ENCODE data around the gene PDLIM1. TPM values are rescaled to one million over a fixed set of nuclear protein-coding genes. Genes with fewer than 3 reads are reported as not detected.
A peak's percentile ranks its signal among the peaks of the same experiment; 100 is the strongest.

PDLIM1 gene
- total and polyA plus RNA-seq, 8 donors: 41.7 to 289 (median 182) TPM

DNA sequence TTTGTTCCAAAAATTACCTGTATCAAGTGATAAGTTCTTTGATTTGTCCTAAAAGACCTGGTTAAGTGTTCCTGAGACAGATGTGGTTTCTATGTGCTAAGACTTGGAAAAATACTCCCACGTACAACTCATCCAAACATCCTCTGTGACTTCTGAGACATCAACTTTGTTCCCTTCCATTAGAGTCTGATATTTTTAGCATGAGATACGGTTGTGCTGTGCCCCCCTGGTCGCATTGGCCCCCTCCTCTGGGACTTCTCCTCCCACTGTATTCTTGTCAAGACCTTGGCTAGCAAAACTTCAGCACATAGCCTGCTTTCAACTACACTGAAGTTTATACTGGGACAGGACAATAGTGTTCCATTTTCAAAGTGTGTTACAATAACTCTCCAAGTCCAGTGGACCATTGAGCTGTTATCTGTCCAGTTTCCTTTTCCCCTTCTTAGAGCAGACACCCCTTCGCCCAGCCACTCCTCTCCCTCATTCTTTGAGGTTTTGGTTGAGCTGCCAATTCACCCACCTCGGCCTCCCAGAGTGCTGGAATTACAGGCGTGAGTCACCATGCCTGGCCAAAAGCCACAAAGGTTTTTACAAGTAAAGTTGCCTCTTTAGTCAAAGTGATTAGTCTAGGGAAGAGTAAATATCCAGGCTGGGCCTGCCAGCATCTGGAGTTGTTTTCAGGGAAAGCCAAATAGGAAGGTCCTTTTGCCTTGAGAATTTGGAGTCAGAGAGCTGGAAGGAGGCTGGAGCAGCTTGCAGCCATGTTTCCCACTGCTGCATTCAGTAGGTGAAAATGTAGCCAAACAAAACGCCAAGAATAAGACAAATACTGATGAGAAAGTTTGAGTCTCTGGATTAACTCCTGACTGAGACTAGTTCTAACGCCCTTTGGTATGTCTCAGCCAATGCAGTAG lies 17.8 kb upstream of the PDLIM1 start:
- Histone ChIP-seq H3K27me3 (no peaks in the 10 kb centered on the region), H3K36me3 (peaks cover 5 to 14% (median 6%) of the 10 kb centered on the region in 4 donors), H3K4me1 (peaks cover 34 to 84% (median 56%) of the 10 kb centered on the region in 4 donors), H3K27ac (peak overlapping the region; percentile 47 to 84 (median 81)), H3K9me3 (no peaks in the 10 kb centered on the region), H3K4me3 (no peak overlapping the region)
- 18 to 35% (median 20%) methylated on average over 8 of the region's 8 CpGs for WGBS, 5 donors
- DNase-seq: peak; percentile 78 to 94
- no peak for TF ChIP-seq EP300 (IDR thresholded peaks at IDR 0.05)
- TF ChIP-seq POLR2AphosphoS5 (IDR thresholded peaks at IDR 0.05): peak; percentile 24 to 92 (median 71)
- intact Hi-C loops (cut with DNase I; ENCODE audit: low total_unique reads): no loop called here

DNA sequence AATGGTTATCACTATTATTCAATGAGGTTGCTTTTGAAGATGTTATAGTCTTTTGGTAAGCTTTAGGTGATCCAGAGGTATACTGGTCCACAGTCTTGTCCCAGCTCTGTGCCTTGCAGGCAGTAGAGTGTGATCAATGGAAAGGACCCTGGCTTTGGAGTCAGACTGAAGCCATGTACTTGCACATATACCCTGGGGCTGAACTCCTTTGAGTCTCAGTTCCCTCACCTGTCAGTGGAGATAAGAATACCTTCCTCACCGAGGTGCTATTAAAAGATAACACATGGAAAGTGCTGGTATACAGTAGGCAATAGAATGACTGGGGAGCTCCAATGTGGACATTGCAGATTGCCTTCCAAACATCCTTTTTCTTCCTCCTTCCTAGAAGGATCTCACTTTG lies 16.0 kb upstream of the PDLIM1 start:
- intact Hi-C loops (cut with DNase I; ENCODE audit: low total_unique reads): no loop called here
- H3K9me3 ChIP-seq: no peaks in the 10 kb centered on the region
- TF ChIP-seq, protein P1, sequence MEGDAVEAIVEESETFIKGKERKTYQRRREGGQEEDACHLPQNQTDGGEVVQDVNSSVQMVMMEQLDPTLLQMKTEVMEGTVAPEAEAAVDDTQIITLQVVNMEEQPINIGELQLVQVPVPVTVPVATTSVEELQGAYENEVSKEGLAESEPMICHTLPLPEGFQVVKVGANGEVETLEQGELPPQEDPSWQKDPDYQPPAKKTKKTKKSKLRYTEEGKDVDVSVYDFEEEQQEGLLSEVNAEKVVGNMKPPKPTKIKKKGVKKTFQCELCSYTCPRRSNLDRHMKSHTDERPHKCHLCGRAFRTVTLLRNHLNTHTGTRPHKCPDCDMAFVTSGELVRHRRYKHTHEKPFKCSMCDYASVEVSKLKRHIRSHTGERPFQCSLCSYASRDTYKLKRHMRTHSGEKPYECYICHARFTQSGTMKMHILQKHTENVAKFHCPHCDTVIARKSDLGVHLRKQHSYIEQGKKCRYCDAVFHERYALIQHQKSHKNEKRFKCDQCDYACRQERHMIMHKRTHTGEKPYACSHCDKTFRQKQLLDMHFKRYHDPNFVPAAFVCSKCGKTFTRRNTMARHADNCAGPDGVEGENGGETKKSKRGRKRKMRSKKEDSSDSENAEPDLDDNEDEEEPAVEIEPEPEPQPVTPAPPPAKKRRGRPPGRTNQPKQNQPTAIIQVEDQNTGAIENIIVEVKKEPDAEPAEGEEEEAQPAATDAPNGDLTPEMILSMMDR (IDR thresholded peaks at IDR 0.05): no peak
- TF ChIP-seq EP300 (IDR thresholded peaks at IDR 0.05): no peak
- no peak for TF ChIP-seq POLR2A (IDR thresholded peaks at IDR 0.05)
- TF ChIP-seq POLR2AphosphoS5 (IDR thresholded peaks at IDR 0.05): no peak
- WGBS, 5 donors: 32 to 60% (median 44%) methylated on average over 1 of the region's 1 CpG
- no peaks in the 10 kb centered on the region for H3K27me3 ChIP-seq
- H3K4me1 ChIP-seq: peaks cover 23 to 68% (median 41%) of the 10 kb centered on the region in 4 donors
- H3K36me3 ChIP-seq: no peaks in the 10 kb centered on the region
- H3K27ac ChIP-seq: no peak overlapping the region
- no peak overlapping the region for H3K4me3 ChIP-seq
- DNase-seq: no peak

DNA sequence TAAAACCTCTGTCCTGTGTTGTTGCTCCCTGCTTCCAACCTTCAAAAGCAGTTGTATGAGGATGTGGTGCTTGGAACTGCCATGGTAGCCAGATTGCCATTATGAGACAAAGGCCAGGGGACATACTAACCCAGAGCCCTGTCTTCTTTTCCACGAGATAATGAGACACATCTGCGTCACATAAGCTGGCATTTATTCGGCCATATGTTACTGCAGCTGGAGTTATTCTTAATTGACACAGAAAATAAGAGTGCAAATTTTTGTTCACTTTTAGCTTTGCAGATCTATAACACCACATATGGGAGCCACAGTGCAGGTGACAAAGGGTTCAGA lies 15.5 kb upstream of the PDLIM1 start:
- no peak for TF ChIP-seq EP300 (IDR thresholded peaks at IDR 0.05)
- TF ChIP-seq, protein P1 (IDR thresholded peaks at IDR 0.05): no peak
- no peak for TF ChIP-seq POLR2A (IDR thresholded peaks at IDR 0.05)
- TF ChIP-seq POLR2AphosphoS5 (IDR thresholded peaks at IDR 0.05): no peak
- WGBS, 5 donors: 57 to 76% (median 60%) methylated on average over 3 of the region's 3 CpGs
- H3K27ac ChIP-seq: peak overlapping the region in 3 of 5 donors; percentile 37 to 54 (median 51)
- no peak for DNase-seq
- intact Hi-C loops (cut with DNase I; ENCODE audit: low total_unique reads): no loop called here
- H3K36me3 ChIP-seq: no peaks in the 10 kb centered on the region
- H3K9me3 ChIP-seq: no peaks in the 10 kb centered on the region
- H3K4me3 ChIP-seq: no peak overlapping the region
- no peaks in the 10 kb centered on the region for H3K27me3 ChIP-seq
- peaks cover 23 to 64% (median 38%) of the 10 kb centered on the region in 4 donors for H3K4me1 ChIP-seq

DNA sequence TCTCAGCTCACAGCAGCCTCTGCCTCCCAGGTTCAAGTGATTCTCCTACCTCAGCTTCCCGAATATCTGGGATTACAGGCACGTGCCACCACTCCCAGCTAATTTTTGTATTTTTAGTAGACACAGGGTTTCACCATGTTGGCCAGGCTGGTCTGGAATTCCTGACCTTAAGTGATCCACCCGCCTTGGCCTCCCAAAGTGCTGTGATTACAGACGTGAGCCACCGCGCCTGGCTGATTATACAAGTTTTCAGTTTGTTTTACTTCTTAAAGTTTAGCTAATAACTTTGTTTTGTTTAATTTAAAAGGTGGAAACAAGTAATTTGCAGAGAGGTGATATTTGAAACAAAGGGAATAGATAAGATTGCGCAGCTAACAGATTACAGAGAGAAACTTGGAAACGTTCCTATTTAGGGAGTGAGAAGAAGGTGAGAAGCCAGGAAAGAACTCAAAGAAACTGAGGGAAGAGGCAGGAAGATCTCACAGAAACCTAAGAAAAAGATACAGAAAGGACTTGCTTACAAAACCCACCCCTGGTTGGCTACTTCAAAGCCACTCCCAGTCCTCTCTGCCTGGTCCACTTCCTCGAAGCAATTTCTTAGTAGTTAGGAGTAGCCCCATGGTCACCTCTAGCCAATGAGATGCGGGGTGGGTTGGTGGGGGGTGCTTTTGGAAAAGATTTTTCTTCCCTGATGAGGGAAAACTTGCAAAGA lies 15.0 kb upstream of the PDLIM1 start:
- TF ChIP-seq, protein P1 (IDR thresholded peaks at IDR 0.05): no peak
- TF ChIP-seq POLR2A (IDR thresholded peaks at IDR 0.05) (no peak), POLR2AphosphoS5 (IDR thresholded peaks at IDR 0.05) (no peak)
- 29 to 55% (median 31%) methylated on average over 10 of the region's 10 CpGs for WGBS, 5 donors
- H3K9me3 ChIP-seq: no peaks in the 10 kb centered on the region
- H3K4me1 ChIP-seq: peaks cover 20 to 59% (median 35%) of the 10 kb centered on the region in 4 donors
- peak; percentile 41 to 56 for DNase-seq
- H3K27me3 ChIP-seq: no peaks in the 10 kb centered on the region
- intact Hi-C loops (cut with DNase I; ENCODE audit: low total_unique reads): no loop called here
- no peaks in the 10 kb centered on the region for H3K36me3 ChIP-seq
- H3K27ac ChIP-seq: peak overlapping the region; percentile 8 to 58 (median 51)
- no peak overlapping the region for H3K4me3 ChIP-seq
